MG63 (cell line): Measurements from ENCODE around the gene YWHAG. TPM values are rescaled to one million over a fixed set of nuclear protein-coding genes. Genes with fewer than 3 reads are reported as not detected.

Source experiments
- DNase-seq: peaks from one replicate; pipeline ENCODE4 v3.0.0-alpha.2; 2020
- H3K27me3 ChIP-seq: fragments of 250-450 bp; sonication (Bioruptor Pico); 2 replicates; pipeline ENCODE4 v1.5.1; 2020; ENCODE audit warnings: mild to moderate bottlenecking, moderate library complexity
- H3K36me3 ChIP-seq: fragments of 250-450 bp; sonication (Bioruptor Pico); 2 replicates; pipeline ENCODE4 v1.5.1; 2020; ENCODE audit warnings: mild to moderate bottlenecking, moderate library complexity
- H3K4me3 ChIP-seq: fragments of 250-450 bp; sonication (Bioruptor Pico); 2 replicates; pipeline ENCODE4 v1.5.1; 2020; ENCODE audit warnings: mild to moderate bottlenecking, moderate library complexity
- H3K9me3 ChIP-seq: fragments of 250-450 bp; sonication (Bioruptor Pico); 2 replicates; pipeline ENCODE4 v1.5.1; 2020; ENCODE audit warnings: mild to moderate bottlenecking, moderate library complexity
- total RNA-seq: library from RNA; depleted of rRNA; stranded (reverse); fragments of >200 nt; shearing (Covaris generic); gene quantifications from 2 replicates; pipeline ENCODE4 v1.2.3, GENCODE V29; 2014; ENCODE audit warnings: low replicate concordance

YWHAG gene
- total RNA-seq, 1 experiment from 2014 or later: 74.2 TPM

GRCh38 chr7:76357475-76358010, 1.2 kb downstream of the YWHAG start:
- Histone ChIP-seq H3K27me3 (no peaks in the 10 kb centered on the region), H3K4me3 (peak overlapping the region; percentile 96)
- DNase-seq: no peak

GRCh38 chr7:76356823-76357222, 2.0 kb downstream of the YWHAG start:
- Histone ChIP-seq H3K4me3 (peak overlapping the region; percentile 96), H3K9me3 (no peaks in the 10 kb centered on the region), H3K27me3 (no peaks in the 10 kb centered on the region), H3K36me3 (peaks cover 49% of the 10 kb centered on the region)
- peak; percentile 19 for DNase-seq

More at GRCh38 chr7:76357475-76358010, 1.2 kb downstream of the YWHAG start:
- Histone ChIP-seq H3K36me3 (peaks cover 49% of the 10 kb centered on the region), H3K9me3 (no peaks in the 10 kb centered on the region)

GRCh38 chr7:76356115-76356514, 2.7 kb downstream of the YWHAG start:
- Histone ChIP-seq H3K4me3 (peak overlapping the region; percentile 96), H3K9me3 (no peaks in the 10 kb centered on the region), H3K36me3 (peaks cover 52% of the 10 kb centered on the region), H3K27me3 (no peaks in the 10 kb centered on the region)
- DNase-seq: no peak

GRCh38 chr7:76354981-76355730, 3.6 kb downstream of the YWHAG start:
- H3K9me3 ChIP-seq: no peaks in the 10 kb centered on the region
- H3K27me3 ChIP-seq: no peaks in the 10 kb centered on the region
- H3K36me3 ChIP-seq: peaks cover 61% of the 10 kb centered on the region
- no peak for DNase-seq
- H3K4me3 ChIP-seq: no peak overlapping the region

- no peaks in the 10 kb centered on the region for H3K9me3 ChIP-seq
- DNase-seq: no peak
- no peak overlapping the region for H3K4me3 ChIP-seq
- H3K27me3 ChIP-seq: no peaks in the 10 kb centered on the region
- H3K36me3 ChIP-seq: peaks cover 66% of the 10 kb centered on the region
These were observed 4.3 kb downstream of the YWHAG start for GRCh38 chr7:76354516-76354915.

GRCh38 chr7:76353744-76354143, 5.0 kb downstream of the YWHAG start:
- Histone ChIP-seq H3K4me3 (no peak overlapping the region), H3K36me3 (peaks cover 72% of the 10 kb centered on the region)

GRCh38 chr7:76352193-76352592, 6.6 kb downstream of the YWHAG start:
- Histone ChIP-seq H3K4me3 (no peak overlapping the region), H3K27me3 (no peaks in the 10 kb centered on the region), H3K36me3 (peaks cover 79% of the 10 kb centered on the region), H3K9me3 (no peaks in the 10 kb centered on the region)
- DNase-seq: no peak

More at GRCh38 chr7:76353744-76354143, 5.0 kb downstream of the YWHAG start:
- Histone ChIP-seq H3K9me3 (no peaks in the 10 kb centered on the region), H3K27me3 (no peaks in the 10 kb centered on the region)
- DNase-seq: no peak

GRCh38 chr7:76351372-76351771, 7.4 kb downstream of the YWHAG start:
- DNase-seq: no peak
- peaks cover 79% of the 10 kb centered on the region for H3K36me3 ChIP-seq
- H3K9me3 ChIP-seq: no peaks in the 10 kb centered on the region
- H3K4me3 ChIP-seq: no peak overlapping the region
- no peaks in the 10 kb centered on the region for H3K27me3 ChIP-seq

GRCh38 chr7:76349313-76349885, 9.4 kb downstream of the YWHAG start:
- DNase-seq: no peak
- no peak overlapping the region for H3K4me3 ChIP-seq
- H3K36me3 ChIP-seq: peaks cover 76% of the 10 kb centered on the region
- H3K27me3 ChIP-seq: no peaks in the 10 kb centered on the region
- no peaks in the 10 kb centered on the region for H3K9me3 ChIP-seq

- no peak for DNase-seq
- no peaks in the 10 kb centered on the region for H3K9me3 ChIP-seq
- H3K36me3 ChIP-seq: peaks cover 73% of the 10 kb centered on the region
- no peak overlapping the region for H3K4me3 ChIP-seq
- no peaks in the 10 kb centered on the region for H3K27me3 ChIP-seq
These were observed 11.1 kb downstream of the YWHAG start for GRCh38 chr7:76347710-76348109.

GRCh38 chr7:76346778-76347177, 12.0 kb downstream of the YWHAG start:
- H3K4me3 ChIP-seq: no peak overlapping the region
- H3K27me3 ChIP-seq: no peaks in the 10 kb centered on the region
- no peaks in the 10 kb centered on the region for H3K9me3 ChIP-seq
- peaks cover 76% of the 10 kb centered on the region for H3K36me3 ChIP-seq
- no peak for DNase-seq

GRCh38 chr7:76346097-76346496, 12.7 kb downstream of the YWHAG start:
- peaks cover 74% of the 10 kb centered on the region for H3K36me3 ChIP-seq
- H3K9me3 ChIP-seq: no peaks in the 10 kb centered on the region

GRCh38 chr7:76343931-76344321, 14.9 kb downstream of the YWHAG start:
- Histone ChIP-seq H3K9me3 (no peaks in the 10 kb centered on the region), H3K4me3 (no peak overlapping the region), H3K36me3 (peaks cover 68% of the 10 kb centered on the region), H3K27me3 (no peaks in the 10 kb centered on the region)
- DNase-seq: no peak

More at GRCh38 chr7:76346097-76346496, 12.7 kb downstream of the YWHAG start:
- no peak for DNase-seq
- H3K27me3 ChIP-seq: no peaks in the 10 kb centered on the region
- H3K4me3 ChIP-seq: no peak overlapping the region

- DNase-seq: no peak
- Histone ChIP-seq H3K4me3 (no peak overlapping the region), H3K27me3 (no peaks in the 10 kb centered on the region), H3K9me3 (no peaks in the 10 kb centered on the region), H3K36me3 (peaks cover 66% of the 10 kb centered on the region)
These were observed 15.4 kb downstream of the YWHAG start for GRCh38 chr7:76343294-76343930.

- Histone ChIP-seq H3K9me3 (no peaks in the 10 kb centered on the region), H3K36me3 (peaks cover 65% of the 10 kb centered on the region), H3K4me3 (no peak overlapping the region), H3K27me3 (no peaks in the 10 kb centered on the region)
- DNase-seq: no peak
These were observed 16.6 kb downstream of the YWHAG start for GRCh38 chr7:76342222-76342621.

GRCh38 chr7:76340617-76341131, 18.1 kb downstream of the YWHAG start:
- H3K36me3 ChIP-seq: peaks cover 54% of the 10 kb centered on the region
- H3K4me3 ChIP-seq: no peak overlapping the region
- no peak for DNase-seq
- H3K27me3 ChIP-seq: no peaks in the 10 kb centered on the region
- no peaks in the 10 kb centered on the region for H3K9me3 ChIP-seq
